ENCODE data around the gene KLF17. TPM values are rescaled to one million over a fixed set of nuclear protein-coding genes. Genes with fewer than 3 reads are reported as not detected.
"Not testable (repeated sequence)": the region's sequence is repeated elsewhere in the genome, so short reads cannot be mapped to it uniquely, and the experiment has no call there.

The KLF17 gene
- polyA plus RNA-seq, 12 donors, result 0.05 to 0.43 (median 0.17) TPM; not detected in 3

GRCh38 chr1:44108971-44109370 is 9.7 kb upstream of the KLF17 start:
- no peak for DNase-seq

- no peak for DNase-seq
These were observed 7.7 kb upstream of the KLF17 start for GRCh38 chr1:44110916-44111315.

- DNase-seq, result no peak
These were observed 6.8 kb upstream of the KLF17 start for GRCh38 chr1:44111861-44112260.

- no peak for DNase-seq
These were observed 6.1 kb upstream of the KLF17 start for GRCh38 chr1:44112486-44112885.

GRCh38 chr1:44113095-44113609 is 5.5 kb upstream of the KLF17 start:
- DNase-seq, result no peak

- no peak for DNase-seq
These were observed 4.5 kb upstream of the KLF17 start for GRCh38 chr1:44114098-44114497.

GRCh38 chr1:44117272-44117671 is 1.3 kb upstream of the KLF17 start:
- DNase-seq, result not testable (repeated sequence)

- no peak for DNase-seq
These were observed 904 bp downstream of the KLF17 start for GRCh38 chr1:44119525-44119924.

- no peak for DNase-seq
These were observed 1.9 kb downstream of the KLF17 start for GRCh38 chr1:44120398-44120949.

GRCh38 chr1:44129616-44130500 is 11.2 kb downstream of the KLF17 start:
- DNase-seq, result no peak

- no peak for DNase-seq
These were observed 12.8 kb downstream of the KLF17 start for GRCh38 chr1:44131411-44131810.

GRCh38 chr1:44134071-44134920 is 15.7 kb downstream of the KLF17 start:
- DNase-seq, result no peak

- no peak for DNase-seq
These were observed 17.3 kb downstream of the KLF17 start for GRCh38 chr1:44135886-44136285.

GRCh38 chr1:44138239-44138638 is 19.6 kb downstream of the KLF17 start:
- DNase-seq, result no peak

- not testable (repeated sequence) for DNase-seq
These were observed 20.9 kb downstream of the KLF17 start for GRCh38 chr1:44139565-44139964.

GRCh38 chr1:44141531-44141930 is 22.9 kb downstream of the KLF17 start, which contains the start of gene KLF18:
KLF18 (minus strand) TSS chr1:44141631; CDS start chr1:44141631, 0 bp downstream.
- DNase-seq, result no peak

- no peak for DNase-seq
These were observed 26.5 kb downstream of the KLF17 start for GRCh38 chr1:44144962-44145756.

- no peak for DNase-seq
These were observed 28.1 kb downstream of the KLF17 start for GRCh38 chr1:44146536-44147361.

GRCh38 chr1:44147582-44147981 is 29.0 kb downstream of the KLF17 start:
- DNase-seq, result no peak

GRCh38 chr1:44151332-44151731 is 32.7 kb downstream of the KLF17 start:
- DNase-seq, result no peak

Measured in muscle of arm (tissue), 12 donors.